NCI-H345 treated with DMSO at 0.1 percent for 48 hours (cell line): ENCODE measurements around the gene DGKH.

Experiments
- DNase-seq: peaks from one replicate; lab custom pipeline; 2025; ENCODE audit not compliant: unreplicated experiment; lab: John Stamatoyannopoulos, UW

DGKH gene

DNA sequence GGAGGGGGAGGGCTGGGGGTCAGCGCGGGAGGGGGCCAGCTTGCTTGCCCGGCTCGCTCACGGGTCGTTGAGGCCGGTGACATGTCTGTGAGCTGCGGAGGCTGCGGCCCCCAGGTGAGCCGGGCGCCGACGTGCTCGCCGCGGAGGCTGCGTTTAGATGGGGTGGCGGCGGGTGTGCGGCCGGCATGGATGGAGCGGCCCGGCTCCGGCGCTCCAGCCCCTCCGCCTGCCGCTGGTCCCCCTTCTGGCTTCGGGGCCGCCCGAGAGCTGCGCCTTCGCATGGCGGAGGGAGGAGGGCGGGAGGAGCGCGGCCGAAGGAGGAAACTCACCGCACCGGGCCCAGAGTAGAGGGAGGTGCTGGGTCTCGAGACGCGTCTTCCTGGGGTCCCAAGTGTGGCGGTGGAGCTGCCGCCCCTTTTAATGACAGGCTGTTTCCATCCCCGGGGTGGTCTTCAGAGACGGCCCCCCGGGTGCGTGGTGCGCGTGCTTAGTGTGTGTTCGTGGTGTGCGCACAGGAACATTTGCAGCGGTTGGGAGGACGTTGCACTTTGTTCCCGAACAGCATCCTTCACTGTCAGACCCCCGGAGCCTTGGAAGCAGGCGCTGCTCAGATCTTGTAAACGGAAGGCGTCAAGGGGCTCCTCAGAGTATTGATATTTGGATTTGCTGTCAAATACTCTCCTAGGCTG is 223.8 kb downstream of the DGKH start, which contains the start of gene AKAP11:
Gene AKAP11, plus strand, starts transcription at position 38 of the 689 bp plus-strand sequence. CDS start 14,197 bp downstream, outside the sequence.
- DNase-seq = peak; percentile 35

DNA sequence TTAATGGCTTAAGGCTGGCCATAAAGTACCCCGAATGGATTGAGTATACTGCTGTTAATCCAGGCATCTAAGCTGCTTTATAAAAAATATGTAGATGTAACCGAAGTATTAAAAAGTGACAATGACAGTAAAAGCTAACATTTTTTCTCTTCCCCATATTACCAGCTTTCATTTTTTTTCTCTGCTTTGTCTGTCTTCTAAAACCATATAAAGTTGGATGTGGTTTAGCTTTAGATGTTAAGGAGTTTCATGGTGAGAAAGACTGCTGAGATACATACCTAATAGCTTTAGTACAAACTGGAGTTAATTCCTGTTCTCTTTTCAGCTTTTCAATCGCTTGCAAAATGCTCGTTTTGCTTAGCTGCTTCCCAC is 224.3 kb downstream of the DGKH start:
- DNase-seq = no peak

DNA sequence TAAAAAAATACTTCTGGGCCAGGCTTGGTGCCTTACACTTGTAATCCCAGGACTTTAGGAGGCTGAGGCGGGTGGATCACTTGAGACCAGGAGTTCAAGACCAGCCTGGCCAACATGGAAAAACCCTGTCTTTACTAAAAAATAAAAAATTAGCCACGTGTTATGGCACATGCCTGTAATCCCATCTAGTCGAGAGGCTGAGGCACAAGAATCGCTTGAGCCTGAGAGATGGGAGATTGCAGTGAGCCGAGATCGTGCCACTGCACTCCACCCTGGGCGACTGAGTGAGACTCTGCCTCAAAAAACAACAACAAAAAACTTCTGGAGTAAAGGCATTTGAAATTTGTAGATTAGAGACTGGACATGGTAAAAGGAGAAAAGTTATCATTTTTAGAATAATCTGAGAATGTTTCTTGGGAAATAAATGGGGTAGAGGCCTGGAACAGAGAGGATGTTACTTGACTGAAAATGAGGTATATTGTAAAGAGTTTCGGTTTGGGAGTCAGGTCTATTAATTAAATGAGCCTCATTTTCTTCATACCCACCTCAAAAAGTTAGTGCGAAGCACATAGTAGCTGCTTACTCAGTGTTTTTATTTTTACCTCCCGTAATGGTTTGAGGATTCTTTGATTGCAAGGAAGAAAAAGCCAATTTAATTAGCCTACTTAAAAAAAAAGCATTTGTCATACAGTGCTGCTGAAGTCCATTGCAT is 226.1 kb downstream of the DGKH start:
- no peak for DNase-seq

DNA sequence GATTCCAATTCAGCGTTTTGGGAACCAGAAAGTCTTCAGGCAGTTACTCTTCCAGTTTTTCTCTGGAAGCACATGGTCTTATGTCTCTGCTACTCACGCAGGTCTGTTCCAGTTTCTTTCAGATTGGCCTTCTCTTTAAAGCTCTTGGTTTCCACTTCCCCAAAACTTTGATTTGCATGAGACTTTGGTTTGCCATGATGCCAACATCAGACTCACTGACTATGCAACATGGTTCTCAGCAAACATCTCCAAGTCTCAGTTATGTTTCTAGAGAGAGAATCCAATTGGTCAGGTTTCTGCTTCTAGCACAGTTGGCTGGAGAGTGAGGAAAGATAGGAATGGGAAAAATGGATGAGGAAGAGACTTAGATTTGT is 226.6 kb downstream of the DGKH start:
- no peak for DNase-seq

DNA sequence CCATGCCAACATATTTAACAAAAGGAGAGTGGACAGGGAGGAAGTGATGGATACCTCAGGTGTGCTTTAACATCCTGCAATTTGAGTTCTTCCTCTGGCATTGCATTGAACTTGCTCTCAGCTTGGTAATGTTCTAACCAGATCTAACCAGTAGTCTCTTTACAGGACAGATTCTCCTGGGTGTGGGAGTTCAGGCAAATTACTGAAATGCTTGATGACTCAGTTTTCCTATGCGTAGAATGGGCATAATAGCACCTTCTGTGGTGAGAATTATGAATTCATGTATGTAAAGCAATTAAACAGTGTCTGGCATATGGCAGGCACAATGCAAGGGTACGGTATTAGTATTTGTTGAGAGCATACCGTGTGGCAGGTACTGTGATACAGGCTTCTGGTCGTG is 227.1 kb downstream of the DGKH start:
- DNase-seq = no peak

DNA sequence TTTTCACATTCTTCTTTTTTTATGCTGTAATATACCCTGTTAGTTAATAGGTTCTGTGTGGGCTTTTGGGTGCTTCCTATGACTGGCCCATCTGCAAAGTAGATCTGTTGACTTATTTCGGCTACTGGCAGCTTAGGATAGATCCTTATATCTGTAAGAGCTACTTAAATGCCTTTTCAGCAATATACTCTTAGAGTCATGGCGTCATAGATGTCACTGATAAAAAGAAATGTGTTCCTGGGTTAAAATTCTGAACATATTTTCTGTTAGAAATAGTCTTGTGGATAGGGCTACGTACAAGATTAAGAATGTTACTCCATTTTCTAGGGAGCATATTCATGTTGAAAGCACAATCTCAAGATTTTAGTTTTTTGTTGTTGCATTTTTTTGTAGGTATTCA is 228.2 kb downstream of the DGKH start:
- no peak for DNase-seq

DNA sequence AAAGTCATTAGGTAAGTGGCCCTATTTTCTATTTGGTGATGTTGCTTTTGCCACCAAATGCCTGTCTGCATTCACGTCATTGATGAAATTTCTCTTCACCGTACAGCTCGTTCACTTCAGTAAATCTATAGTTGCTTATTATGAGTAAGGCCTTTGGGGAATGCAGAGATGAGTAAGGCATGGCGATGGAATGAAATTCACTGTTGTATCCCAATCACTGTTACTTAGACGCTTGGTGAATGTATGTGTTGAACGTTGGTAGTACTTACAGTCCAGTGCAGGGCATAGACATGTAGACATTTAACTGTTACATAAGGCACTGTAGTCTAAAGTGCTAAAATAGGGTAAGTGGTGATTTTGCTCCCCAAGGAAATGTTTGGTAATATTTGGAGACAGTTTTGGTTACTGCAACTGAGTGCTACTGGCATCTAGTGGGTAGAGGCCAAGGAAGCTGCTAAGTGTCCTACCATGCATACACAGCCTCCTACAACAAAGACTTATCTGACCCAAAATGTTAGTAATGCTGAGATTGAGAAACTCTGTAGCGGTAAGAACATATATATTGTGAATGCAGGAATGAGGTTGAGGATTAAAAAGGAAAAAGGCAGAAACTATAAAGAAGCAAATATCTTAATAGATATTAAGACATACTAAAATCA is 229.3 kb downstream of the DGKH start:
- DNase-seq = no peak

DNA sequence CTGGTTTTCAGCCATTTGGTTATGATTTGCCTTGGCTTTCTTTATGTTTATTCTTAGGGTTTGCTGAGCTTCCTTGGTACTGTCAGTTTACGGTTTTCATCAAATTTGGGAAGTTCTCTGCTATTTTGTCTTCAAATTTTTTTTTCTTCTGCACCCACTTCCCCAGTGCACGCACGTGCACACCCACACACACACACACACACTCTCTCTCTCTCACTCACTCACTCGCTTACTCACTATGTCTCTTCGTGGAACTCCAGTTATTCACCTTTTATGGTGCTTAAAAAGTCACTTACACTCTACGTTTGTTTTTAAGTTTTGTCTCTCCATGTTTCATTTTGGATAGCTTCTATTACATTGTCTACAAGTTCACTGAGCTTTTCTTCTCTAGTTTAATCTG is 230.6 kb downstream of the DGKH start:
- DNase-seq = no peak

DNA sequence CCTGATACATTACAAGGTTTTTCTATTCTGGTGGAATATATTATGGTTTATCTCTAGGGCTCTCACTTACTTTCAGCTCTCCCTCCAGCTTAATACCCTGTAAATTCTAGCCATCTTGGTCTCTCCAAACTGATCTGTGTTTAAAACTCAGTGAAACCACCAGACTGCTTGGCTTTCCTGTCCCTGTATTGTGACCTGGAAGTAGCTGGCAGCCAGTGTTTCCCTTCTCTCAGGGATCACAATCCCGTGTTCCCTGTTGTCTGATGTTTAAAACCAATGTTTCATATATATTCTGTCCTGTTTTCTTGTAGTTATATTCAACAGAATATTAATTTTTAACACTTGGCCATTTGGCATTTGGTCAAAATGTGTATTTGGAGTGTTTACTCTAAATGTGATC is 231.5 kb downstream of the DGKH start:
- no peak for DNase-seq

DNA sequence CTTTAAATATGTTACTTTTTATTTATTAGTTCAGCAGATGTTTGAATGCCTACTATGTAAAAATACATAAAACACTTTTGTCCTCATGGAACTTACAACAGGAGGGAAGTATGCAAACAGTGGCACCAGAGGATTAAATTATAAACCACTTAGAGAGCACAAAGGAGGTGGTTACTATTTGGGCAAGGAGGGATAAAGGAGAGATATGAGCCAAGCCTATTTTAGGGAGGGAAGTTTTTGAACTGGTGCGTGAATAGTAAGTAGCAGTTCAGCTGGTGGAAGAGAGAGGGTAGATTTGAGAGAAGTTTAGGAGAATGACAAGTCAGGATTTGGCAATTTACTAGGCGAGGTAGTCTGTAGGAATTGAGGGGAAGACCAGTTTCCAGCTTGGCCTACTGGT is 232.1 kb downstream of the DGKH start:
- no peak for DNase-seq

DNA sequence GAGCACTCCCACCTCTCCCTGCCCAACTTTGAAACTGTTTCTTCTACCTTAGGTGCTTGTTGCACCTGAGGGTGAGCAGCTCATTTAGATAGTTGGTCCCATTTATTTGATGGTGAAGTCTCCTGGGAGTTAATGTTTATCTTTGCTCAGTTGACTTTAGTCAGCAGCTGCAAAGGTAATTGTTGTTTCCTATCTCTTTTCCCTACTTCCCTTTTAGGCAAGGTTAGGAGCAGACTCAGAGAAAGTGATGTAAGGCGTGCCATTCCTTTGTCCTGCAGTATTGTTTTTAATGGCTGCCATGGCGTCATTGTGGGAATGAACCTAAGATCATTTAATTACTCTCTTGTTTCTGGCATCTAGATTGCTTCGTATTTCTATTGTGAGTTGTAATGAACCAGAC is 235.1 kb downstream of the DGKH start:
- peak; percentile 50 for DNase-seq

DNA sequence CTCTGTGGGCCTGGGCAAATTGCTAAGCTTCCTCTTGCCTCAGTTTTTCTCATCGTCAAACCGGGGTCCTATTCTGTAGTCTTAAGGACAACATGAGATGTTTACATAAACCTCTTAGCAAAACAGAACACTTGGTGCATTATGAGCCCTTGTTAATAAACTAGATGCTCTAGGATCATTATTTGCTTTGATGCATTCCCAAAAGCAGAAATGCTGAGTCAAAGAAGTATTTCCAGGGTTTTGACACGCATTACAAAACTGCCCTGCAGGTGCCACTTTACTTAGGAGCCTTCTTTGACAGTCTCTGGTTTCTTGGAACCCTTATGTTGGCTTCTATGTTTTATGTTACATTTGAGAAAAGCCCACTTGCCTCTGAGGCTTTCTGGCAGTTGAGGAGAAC is 235.6 kb downstream of the DGKH start:
- DNase-seq = no peak
